H9 (cell line): ENCODE results near the gene SELPLG. TPM values are rescaled to one million over a fixed set of nuclear protein-coding genes. Genes with fewer than 3 reads are reported as not detected.

Experiments used
- DNase-seq: peaks from one replicate; pipeline ENCODE4 v3.0.0-alpha.2; 2017
- H2AFZ ChIP-seq: one replicate; pipeline ENCODE4 v1.6.1; 2013; ENCODE audit warnings: mild to moderate bottlenecking, low read length, control low read depth, moderate library complexity
- H2AK5ac ChIP-seq: 2 replicates; pipeline ENCODE4 v1.6.1; 2013; ENCODE audit warnings: low read length, control low read depth, mixed read lengths; ENCODE audit not compliant: insufficient read length
- H2BK120ac ChIP-seq: one replicate; pipeline ENCODE4 v1.6.1; 2013; ENCODE audit warnings: low read depth, mild to moderate bottlenecking, low read length, control low read depth, inconsistent platforms; ENCODE audit not compliant: poor library complexity, severe bottlenecking
- H2BK12ac ChIP-seq: 2 replicates; pipeline ENCODE4 v1.6.1; 2013; ENCODE audit warnings: low read length, control low read depth, mixed read lengths, low read depth; ENCODE audit not compliant: insufficient read length
- H2BK15ac ChIP-seq: 2 replicates; pipeline ENCODE4 v1.6.1; 2013; ENCODE audit warnings: low read depth, low read length, control low read depth
- H2BK20ac ChIP-seq: one replicate; pipeline ENCODE4 v1.6.1; 2013; ENCODE audit warnings: low read depth, mild to moderate bottlenecking, low read length, control low read depth, inconsistent platforms; ENCODE audit not compliant: poor library complexity, severe bottlenecking
- H2BK5ac ChIP-seq: 2 replicates; pipeline ENCODE4 v1.6.1; 2013; ENCODE audit warnings: low read length, control low read depth, mixed read lengths; ENCODE audit not compliant: insufficient read length
- H3K14ac ChIP-seq: 2 replicates; pipeline ENCODE4 v1.6.1; 2013; ENCODE audit warnings: low read length, control low read depth; ENCODE audit not compliant: insufficient read depth
- H3K18ac ChIP-seq: 2 replicates; pipeline ENCODE4 v1.6.1; 2013; ENCODE audit warnings: low read depth, mild to moderate bottlenecking, mixed read lengths, low read length, control low read depth; ENCODE audit not compliant: insufficient read length
- H3K23ac ChIP-seq: 2 replicates; pipeline ENCODE4 v1.6.1; 2013; ENCODE audit warnings: low read length, control low read depth, mixed read lengths, low read depth; ENCODE audit not compliant: insufficient read length
- H3K23me2 ChIP-seq: 2 replicates; pipeline ENCODE4 v1.6.1; 2013; ENCODE audit warnings: low read depth, mild to moderate bottlenecking, mixed read lengths, low read length, control low read depth; ENCODE audit not compliant: insufficient read length, poor library complexity, severe bottlenecking
- H3K27ac ChIP-seq: 2 replicates; pipeline ENCODE4 v1.5.1; 2013; ENCODE audit warnings: low read length, control low read depth, mixed read lengths, low read depth; ENCODE audit not compliant: insufficient read length
- H3K27me3 ChIP-seq: 2 replicates; pipeline ENCODE4 v1.6.1; 2013; ENCODE audit warnings: low read length, control low read depth, inconsistent platforms; ENCODE audit not compliant: insufficient read depth
- H3K4ac ChIP-seq: 2 replicates; pipeline ENCODE4 v1.6.1; 2013; ENCODE audit warnings: low read depth, mild to moderate bottlenecking, control low read depth, inconsistent platforms, low read length, moderate library complexity
- H3K4me1 ChIP-seq: 2 replicates; pipeline ENCODE4 v1.6.1; 2013; ENCODE audit warnings: low read length, control low read depth, inconsistent platforms; ENCODE audit not compliant: insufficient read depth
- H3K4me2 ChIP-seq: 2 replicates; pipeline ENCODE4 v1.6.1; 2013; ENCODE audit warnings: low read length, control low read depth, mixed read lengths; ENCODE audit not compliant: insufficient read length, insufficient read depth
- H3K56ac ChIP-seq: 2 replicates; pipeline ENCODE4 v1.6.1; 2013; ENCODE audit warnings: low read depth, mild to moderate bottlenecking, mixed read lengths, low read length, control low read depth; ENCODE audit not compliant: insufficient read length
- H3K79me1 ChIP-seq: 2 replicates; pipeline ENCODE4 v1.6.1; 2013; ENCODE audit warnings: low read depth, mild to moderate bottlenecking, moderate library complexity, low read length, control low read depth, inconsistent platforms; ENCODE audit not compliant: insufficient read depth, poor library complexity, severe bottlenecking
- H3K79me2 ChIP-seq: 2 replicates; pipeline ENCODE4 v1.6.1; 2013; ENCODE audit warnings: low read length, control low read depth, inconsistent platforms; ENCODE audit not compliant: insufficient read depth
- H3K9ac ChIP-seq: 2 replicates; pipeline ENCODE4 v1.6.1; 2013; ENCODE audit warnings: low read length, control low read depth, mixed read lengths; ENCODE audit not compliant: insufficient read length; ENCODE audit errors: extremely low read depth
- H3K9me3 ChIP-seq: one replicate; pipeline ENCODE4 v1.6.1; 2013; ENCODE audit warnings: low read depth, low read length, inconsistent platforms; ENCODE audit not compliant: control insufficient read depth
- H3T11ph ChIP-seq: one replicate; pipeline ENCODE4 v1.6.1; 2013; ENCODE audit warnings: mild to moderate bottlenecking, low read length, control low read depth, inconsistent platforms
- H4K20me1 ChIP-seq: one replicate; pipeline ENCODE4 v1.6.1; 2013; ENCODE audit not compliant: control insufficient read depth, insufficient read length, insufficient read depth
- H4K5ac ChIP-seq: 2 replicates; pipeline ENCODE4 v1.6.1; 2013; ENCODE audit warnings: low read depth, mild to moderate bottlenecking, mixed read lengths, low read length, control low read depth; ENCODE audit not compliant: insufficient read length
- H4K8ac ChIP-seq: replicated peaks from 2 replicates; pipeline ENCODE4 v1.6.1; 2013; ENCODE audit warnings: low read length, control low read depth, mixed read lengths, low read depth; ENCODE audit not compliant: insufficient read length
- H4K91ac ChIP-seq: 2 replicates; pipeline ENCODE4 v1.6.1; 2013; ENCODE audit warnings: low read depth, mild to moderate bottlenecking, moderate library complexity, mixed read lengths, low read length, control low read depth; ENCODE audit not compliant: insufficient read length
- H3K27ac Mint-ChIP-seq, 3 experiments: 2 replicates in 2 of 3; 3 replicates in 1 of 3; pipeline ENCODE4 v1.8.0; 2020 to 2021; ENCODE audit warnings: mixed read lengths in 3 of 3, mild to moderate bottlenecking in 1 of 3, moderate library complexity in 1 of 3
- H3K27me3 Mint-ChIP-seq: 2 replicates; pipeline ENCODE4 v1.8.0; 2021; ENCODE audit warnings: low read depth, mild to moderate bottlenecking, moderate library complexity, mixed read lengths
- H3K36me3 Mint-ChIP-seq, 3 experiments: 2 replicates in 2 of 3; 3 replicates in 1 of 3; pipeline ENCODE4 v1.8.0; 2020 to 2021; ENCODE audit warnings: low read depth in 3 of 3, mixed read lengths in 3 of 3; ENCODE audit not compliant: insufficient read depth in 1 of 3
- H3K4me1 Mint-ChIP-seq, 2 experiments: 2 replicates each; pipeline ENCODE4 v1.8.0; 2020; ENCODE audit warnings: mixed read lengths in 2 of 2
- H3K4me3 Mint-ChIP-seq, 2 experiments: 2 replicates in 1 of 2; 3 replicates in 1 of 2; pipeline ENCODE4 v1.8.0; 2020 to 2021; ENCODE audit warnings: mild to moderate bottlenecking in 2 of 2, mixed read lengths in 2 of 2, moderate library complexity in 1 of 2
- H3K9me3 Mint-ChIP-seq, 2 experiments: 2 replicates in 1 of 2; 3 replicates in 1 of 2; pipeline ENCODE4 v1.8.0; 2020; ENCODE audit warnings: mild to moderate bottlenecking in 2 of 2, mixed read lengths in 2 of 2, moderate library complexity in 1 of 2
- WGBS: extraction: QIAGEN DNeasy Blood & Tissue Kit; methylation state at CpG from one replicate; pipeline ENCODE4 v1.1.7; 2013; ENCODE audit warnings: missing lambda C conversion rate, low lambda C conversion rate, mixed read lengths; ENCODE audit not compliant: insufficient read length; ENCODE audit errors: extremely low coverage; 5-methylcytosine and 5-hydroxymethylcytosine counted together
- total RNA-seq: library from RNA; stranded (reverse); gene quantifications from 2 replicates; pipeline ENCODE4 v1.2.1, GENCODE V29; 2021
- TF ChIP-seq, protein P1 (sequence below): fragments of 200-600 bp; sonication (generic); conservative IDR thresholded peaks from 3 replicates; pipeline ENCODE4 v1.8.0; 2021; ENCODE audit warnings: antibody characterized with exemption, mild to moderate bottlenecking

The SELPLG gene
- total RNA-seq, 1 experiment from 2014 or later = 0.15 TPM

DNA sequence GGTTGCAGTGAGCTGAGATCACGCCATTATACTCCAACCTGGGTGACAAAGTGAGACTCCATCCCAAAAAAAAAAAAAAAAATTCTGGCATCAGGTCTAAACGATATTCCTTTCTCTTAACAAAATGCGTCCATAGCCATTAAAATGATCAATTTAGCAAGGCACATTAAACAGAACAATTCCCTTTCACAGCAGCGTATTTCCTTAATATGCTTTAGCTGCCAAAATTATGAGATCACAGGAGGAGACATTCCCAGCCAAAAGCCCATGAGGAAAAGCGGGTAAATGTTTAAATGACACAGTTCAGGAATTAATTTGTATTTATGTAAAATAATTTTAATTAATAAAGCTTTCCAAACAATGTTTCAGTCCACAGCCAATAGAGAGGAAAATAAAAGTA is 43.0 kb upstream of the SELPLG start:
- no peak overlapping the region for H3K9ac ChIP-seq
- H3K27me3 ChIP-seq = no peaks in the 10 kb centered on the region
- H2BK5ac ChIP-seq = no peak overlapping the region
- H3K23ac ChIP-seq = no peak overlapping the region
- no peak overlapping the region for H3K4ac ChIP-seq
- H2BK15ac ChIP-seq = no peak overlapping the region
- H3K4me1 Mint-ChIP-seq = no peaks in the 10 kb centered on the region
- DNase-seq = no peak
- H3K4me3 Mint-ChIP-seq = no peak overlapping the region
- no peak overlapping the region for H2BK120ac ChIP-seq
- H3K27me3 Mint-ChIP-seq = no peaks in the 10 kb centered on the region
- H4K5ac ChIP-seq = no peak overlapping the region
- TF ChIP-seq, protein P1, sequence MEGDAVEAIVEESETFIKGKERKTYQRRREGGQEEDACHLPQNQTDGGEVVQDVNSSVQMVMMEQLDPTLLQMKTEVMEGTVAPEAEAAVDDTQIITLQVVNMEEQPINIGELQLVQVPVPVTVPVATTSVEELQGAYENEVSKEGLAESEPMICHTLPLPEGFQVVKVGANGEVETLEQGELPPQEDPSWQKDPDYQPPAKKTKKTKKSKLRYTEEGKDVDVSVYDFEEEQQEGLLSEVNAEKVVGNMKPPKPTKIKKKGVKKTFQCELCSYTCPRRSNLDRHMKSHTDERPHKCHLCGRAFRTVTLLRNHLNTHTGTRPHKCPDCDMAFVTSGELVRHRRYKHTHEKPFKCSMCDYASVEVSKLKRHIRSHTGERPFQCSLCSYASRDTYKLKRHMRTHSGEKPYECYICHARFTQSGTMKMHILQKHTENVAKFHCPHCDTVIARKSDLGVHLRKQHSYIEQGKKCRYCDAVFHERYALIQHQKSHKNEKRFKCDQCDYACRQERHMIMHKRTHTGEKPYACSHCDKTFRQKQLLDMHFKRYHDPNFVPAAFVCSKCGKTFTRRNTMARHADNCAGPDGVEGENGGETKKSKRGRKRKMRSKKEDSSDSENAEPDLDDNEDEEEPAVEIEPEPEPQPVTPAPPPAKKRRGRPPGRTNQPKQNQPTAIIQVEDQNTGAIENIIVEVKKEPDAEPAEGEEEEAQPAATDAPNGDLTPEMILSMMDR = no peak
- no peak overlapping the region for H2AFZ ChIP-seq
- no peak overlapping the region; a peak in 1 of 7 replicates for H3K27ac Mint-ChIP-seq
- H4K20me1 ChIP-seq = no peaks in the 10 kb centered on the region
- no peaks in the 10 kb centered on the region for H3K9me3 ChIP-seq
- no peaks in the 10 kb centered on the region for H3K79me2 ChIP-seq
- H3K23me2 ChIP-seq = no peaks in the 10 kb centered on the region
- H3K4me1 ChIP-seq = no peaks in the 10 kb centered on the region
- H2BK20ac ChIP-seq = no peak overlapping the region
- H3K9me3 Mint-ChIP-seq = no peaks in the 10 kb centered on the region
- peaks cover 3 to 28% (median 4%) of the 10 kb centered on the region in 3 experiments; a peak in 6 of 7 replicates for H3K36me3 Mint-ChIP-seq
- no peak overlapping the region for H3T11ph ChIP-seq
- H3K4me2 ChIP-seq = no peak overlapping the region
- no peak overlapping the region for H3K18ac ChIP-seq
- no peak overlapping the region for H2BK12ac ChIP-seq
- H3K27ac ChIP-seq = no peak overlapping the region
- H3K56ac ChIP-seq = no peak overlapping the region
- no peak overlapping the region for H2AK5ac ChIP-seq
- H3K14ac ChIP-seq = no peak overlapping the region
- H3K79me1 ChIP-seq = peaks cover 3% of the 10 kb centered on the region
- WGBS = no CpG with 5 or more reads among the region's 5 CpGs
- no peak overlapping the region for H4K8ac ChIP-seq
- no peak overlapping the region for H4K91ac ChIP-seq
